ENCODE measurements around the gene ANOS1. TPM values are rescaled to one million over a fixed set of nuclear protein-coding genes. Genes with fewer than 3 reads are reported as not detected.

The ANOS1 gene
- polyA plus RNA-seq, 2 of the 4 experiments (the other 2 are of a cell fraction): 0.04 TPM; not detected in 1

DNA sequence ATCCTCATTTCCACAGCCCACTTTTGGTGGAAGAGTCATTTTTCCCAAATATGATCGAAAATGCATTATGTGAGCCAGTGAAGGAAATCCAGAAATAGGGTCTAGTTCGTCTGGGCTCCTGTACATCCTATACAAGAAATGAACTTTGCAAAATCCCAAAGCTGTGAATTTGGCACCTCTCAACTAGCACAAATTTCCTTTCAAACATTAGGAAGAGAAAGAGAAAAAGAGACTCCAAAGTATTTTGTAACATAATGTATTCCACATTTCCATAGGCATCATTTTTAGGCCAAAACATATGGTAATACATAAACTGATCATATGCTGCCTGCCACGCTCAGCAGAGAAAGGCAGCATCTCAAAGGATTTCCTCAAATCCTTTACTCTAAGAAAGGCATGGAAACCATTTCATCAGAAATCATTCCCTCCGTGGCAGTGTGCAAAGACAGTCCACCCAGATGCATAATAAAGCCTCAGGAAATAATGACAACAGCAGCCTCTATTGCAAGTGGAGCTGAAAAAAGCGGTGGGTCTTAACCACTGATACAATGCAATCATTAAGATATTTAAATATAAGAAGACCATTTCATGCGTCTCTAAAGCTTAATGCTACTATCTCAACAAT is 56.8 kb downstream of the ANOS1 start (continued):
- TF ChIP-seq ZC3H11A (IDR thresholded peaks at IDR 0.05): no peak

DNA sequence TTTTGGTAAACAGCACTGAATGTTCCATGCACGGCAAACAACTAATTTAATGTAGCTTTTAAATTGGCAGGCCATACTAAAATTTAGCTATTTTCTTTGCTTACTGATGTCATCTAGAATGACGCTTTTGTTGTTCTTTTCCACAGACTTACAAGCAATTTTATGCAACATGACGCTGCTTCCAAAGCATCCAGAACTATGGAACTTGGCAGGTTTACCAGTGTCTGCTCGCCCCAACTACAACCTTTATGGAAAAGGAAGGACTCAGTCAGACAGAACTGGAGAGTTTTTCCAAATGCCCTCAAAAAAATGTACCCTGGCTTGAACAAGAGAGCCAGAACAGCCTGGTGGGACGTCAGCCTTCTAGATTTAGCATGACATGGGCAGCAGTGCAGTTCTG is 58.7 kb downstream of the ANOS1 start:
- CTCF ChIA-PET: no interaction called here
- DNase-seq (ENCODE audit: low read depth in 1 of 2, low spot score in 1 of 2) (no peak), FAIRE-seq (no peak), ATAC-seq (no peak)
- WGBS (ENCODE audit: missing lambda C conversion rate): 15% methylated on average over 5 of the region's 5 CpGs
- H3K4me1 ChIP-seq: no peaks in the 10 kb centered on the region
- no peak overlapping the region for H3K4me2 ChIP-seq
- H3K27ac ChIP-seq: no peak overlapping the region
- TF ChIP-seq, protein P1, sequence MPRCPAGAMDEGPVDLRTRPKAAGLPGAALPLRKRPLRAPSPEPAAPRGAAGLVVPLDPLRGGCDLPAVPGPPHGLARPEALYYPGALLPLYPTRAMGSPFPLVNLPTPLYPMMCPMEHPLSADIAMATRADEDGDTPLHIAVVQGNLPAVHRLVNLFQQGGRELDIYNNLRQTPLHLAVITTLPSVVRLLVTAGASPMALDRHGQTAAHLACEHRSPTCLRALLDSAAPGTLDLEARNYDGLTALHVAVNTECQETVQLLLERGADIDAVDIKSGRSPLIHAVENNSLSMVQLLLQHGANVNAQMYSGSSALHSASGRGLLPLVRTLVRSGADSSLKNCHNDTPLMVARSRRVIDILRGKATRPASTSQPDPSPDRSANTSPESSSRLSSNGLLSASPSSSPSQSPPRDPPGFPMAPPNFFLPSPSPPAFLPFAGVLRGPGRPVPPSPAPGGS (IDR thresholded peaks at IDR 0.05): no peak
- TF ChIP-seq CBX8 (IDR thresholded peaks at IDR 0.05) (no peak), MAZ (IDR thresholded peaks at IDR 0.05; ENCODE audit: borderline replicate concordance, low read depth, low read length) (no peak), MYC (IDR thresholded peaks at IDR 0.05; ENCODE audit: borderline replicate concordance, low read length) (no peak), RCOR1 (IDR thresholded peaks at IDR 0.05; ENCODE audit: low read depth, low read length) (no peak), CHD4 (IDR thresholded peaks at IDR 0.05; ENCODE audit: borderline replicate concordance) (no peak), FOSB (CRISPR knock-in tag; IDR thresholded peaks at IDR 0.05) (no peak), EHMT2 (IDR thresholded peaks at IDR 0.05; ENCODE audit: low read depth) (no peak), CHD2 (IDR thresholded peaks at IDR 0.05; ENCODE audit: low read length, partially characterized antibody) (no peak), TP53 (CRISPR knock-in tag; IDR thresholded peaks at IDR 0.05) (no peak), JUNB (IDR thresholded peaks at IDR 0.05) (no peak), RNF2 (IDR thresholded peaks at IDR 0.05; ENCODE audit: borderline replicate concordance, low read depth) (no peak), PHF8 (IDR thresholded peaks at IDR 0.05; ENCODE audit: borderline replicate concordance, low read depth) (no peak)
- TF ChIP-seq, protein P2, sequence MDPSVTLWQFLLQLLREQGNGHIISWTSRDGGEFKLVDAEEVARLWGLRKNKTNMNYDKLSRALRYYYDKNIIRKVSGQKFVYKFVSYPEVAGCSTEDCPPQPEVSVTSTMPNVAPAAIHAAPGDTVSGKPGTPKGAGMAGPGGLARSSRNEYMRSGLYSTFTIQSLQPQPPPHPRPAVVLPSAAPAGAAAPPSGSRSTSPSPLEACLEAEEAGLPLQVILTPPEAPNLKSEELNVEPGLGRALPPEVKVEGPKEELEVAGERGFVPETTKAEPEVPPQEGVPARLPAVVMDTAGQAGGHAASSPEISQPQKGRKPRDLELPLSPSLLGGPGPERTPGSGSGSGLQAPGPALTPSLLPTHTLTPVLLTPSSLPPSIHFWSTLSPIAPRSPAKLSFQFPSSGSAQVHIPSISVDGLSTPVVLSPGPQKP (IDR thresholded peaks at IDR 0.05; ENCODE audit: low read depth, low read length): no peak
- TF ChIP-seq, protein P3, sequence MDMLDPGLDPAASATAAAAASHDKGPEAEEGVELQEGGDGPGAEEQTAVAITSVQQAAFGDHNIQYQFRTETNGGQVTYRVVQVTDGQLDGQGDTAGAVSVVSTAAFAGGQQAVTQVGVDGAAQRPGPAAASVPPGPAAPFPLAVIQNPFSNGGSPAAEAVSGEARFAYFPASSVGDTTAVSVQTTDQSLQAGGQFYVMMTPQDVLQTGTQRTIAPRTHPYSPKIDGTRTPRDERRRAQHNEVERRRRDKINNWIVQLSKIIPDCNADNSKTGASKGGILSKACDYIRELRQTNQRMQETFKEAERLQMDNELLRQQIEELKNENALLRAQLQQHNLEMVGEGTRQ (IDR thresholded peaks at IDR 0.05): no peak
- TF ChIP-seq, protein P4, sequence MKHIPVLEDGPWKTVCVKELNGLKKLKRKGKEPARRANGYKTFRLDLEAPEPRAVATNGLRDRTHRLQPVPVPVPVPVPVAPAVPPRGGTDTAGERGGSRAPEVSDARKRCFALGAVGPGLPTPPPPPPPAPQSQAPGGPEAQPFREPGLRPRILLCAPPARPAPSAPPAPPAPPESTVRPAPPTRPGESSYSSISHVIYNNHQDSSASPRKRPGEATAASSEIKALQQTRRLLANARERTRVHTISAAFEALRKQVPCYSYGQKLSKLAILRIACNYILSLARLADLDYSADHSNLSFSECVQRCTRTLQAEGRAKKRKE (CRISPR knock-in tag; IDR thresholded peaks at IDR 0.05; ENCODE audit: low read depth): no peak
- TF ChIP-seq, protein P5, sequence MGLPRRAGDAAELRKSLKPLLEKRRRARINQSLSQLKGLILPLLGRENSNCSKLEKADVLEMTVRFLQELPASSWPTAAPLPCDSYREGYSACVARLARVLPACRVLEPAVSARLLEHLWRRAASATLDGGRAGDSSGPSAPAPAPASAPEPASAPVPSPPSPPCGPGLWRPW (IDR thresholded peaks at IDR 0.05): no peak
- H3K9me3 ChIP-seq: no peaks in the 10 kb centered on the region
- POLR2A ChIA-PET: no interaction called here
- H3K4me3 ChIP-seq: no peak overlapping the region

DNA sequence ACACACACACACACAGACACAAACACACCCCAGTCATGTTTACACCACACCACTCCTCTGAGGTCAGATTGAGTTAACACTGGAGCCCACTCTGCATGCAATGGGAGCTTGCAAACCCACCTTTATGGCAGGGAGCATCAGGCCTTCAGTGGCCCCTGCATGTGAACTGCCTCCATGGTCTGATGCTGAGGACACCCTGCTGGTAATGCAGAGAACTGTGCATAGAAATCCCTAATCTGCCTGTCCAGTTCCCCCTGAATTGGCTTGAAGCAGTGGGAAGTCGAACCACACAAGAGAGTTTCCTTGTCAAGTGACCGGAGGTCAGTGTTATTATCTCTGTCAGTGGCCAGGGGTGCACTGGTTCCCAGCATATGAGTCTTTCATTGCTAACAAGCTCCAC is 59.8 kb downstream of the ANOS1 start:
- Histone ChIP-seq H3K9me3 (no peaks in the 10 kb centered on the region), H3K4me2 (no peak overlapping the region), H3K27ac (no peak overlapping the region), H3K4me1 (no peaks in the 10 kb centered on the region), H3K4me3 (no peak overlapping the region)
- ChIA-PET POLR2A (no interaction called here), CTCF (no interaction called here)
- no peak for DNase-seq (ENCODE audit: low read depth in 1 of 2, low spot score in 1 of 2)
- no peak for FAIRE-seq
- ATAC-seq: no peak
- 29% methylated on average over 2 of the region's 2 CpGs for WGBS (ENCODE audit: missing lambda C conversion rate)
- TF ChIP-seq, protein P6, sequence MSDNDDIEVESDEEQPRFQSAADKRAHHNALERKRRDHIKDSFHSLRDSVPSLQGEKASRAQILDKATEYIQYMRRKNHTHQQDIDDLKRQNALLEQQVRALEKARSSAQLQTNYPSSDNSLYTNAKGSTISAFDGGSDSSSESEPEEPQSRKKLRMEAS (IDR thresholded peaks at IDR 0.05): no peak
- no peak for TF ChIP-seq KDM5A (IDR thresholded peaks at IDR 0.05)
- TF ChIP-seq FOSL2 (IDR thresholded peaks at IDR 0.05): no peak
- TF ChIP-seq FOSL2 (CRISPR knock-in tag; IDR thresholded peaks at IDR 0.05): no peak
- TF ChIP-seq BHLHE40 (IDR thresholded peaks at IDR 0.05; ENCODE audit: low read depth, low read length): no peak
- no peak for TF ChIP-seq RFX5 (IDR thresholded peaks at IDR 0.05)
- TF ChIP-seq HDAC2 (IDR thresholded peaks at IDR 0.05): no peak
- TF ChIP-seq HOXB13 (CRISPR knock-in tag; IDR thresholded peaks at IDR 0.05; ENCODE audit: low read depth): no peak
- no peak for TF ChIP-seq KDM1A (IDR thresholded peaks at IDR 0.05; ENCODE audit: low read depth)
- TF ChIP-seq ZFP36 (IDR thresholded peaks at IDR 0.05; ENCODE audit: borderline replicate concordance, partially characterized antibody): no peak
- no peak for TF ChIP-seq NR3C1 (IDR thresholded peaks at IDR 0.05)
